Testis (tissue), 2 donors: Measurements from ENCODE around the gene METTL3.

ENCODE experiments used
- CTCF ChIP-seq, 3 experiments: fragments of 450-650 bp in 2 of 3; fragments of 200-600 bp in 1 of 3; sonication (generic) in 1 of 3; IDR thresholded peaks; one replicate each; pipeline ENCODE4 v1.5.1; 2016 to 2019; ENCODE audit warnings: antibody characterized with exemption in 3 of 3, mild to moderate bottlenecking in 2 of 3, moderate library complexity in 1 of 3
- POLR2A ChIP-seq: fragments of 450-650 bp; IDR thresholded peaks from one replicate; pipeline ENCODE4 v1.6.1; 2017; ENCODE audit warnings: antibody characterized with exemption, mild to moderate bottlenecking, moderate library complexity

GRCh38 chr14:21553266-21553665 lies 42.1 kb upstream of the METTL3 start:
- no peak for TF ChIP-seq CTCF (IDR thresholded peaks at IDR 0.05)
- no peak for TF ChIP-seq POLR2A
